Fibroblast of peridontal ligament (primary cell): ENCODE results near the gene HSD17B2.
"Not testable (repeated sequence)": the region's sequence is repeated elsewhere in the genome, so short reads cannot be mapped to it uniquely, and the experiment has no call there.

Experiments
- DNase-seq: peaks from one replicate; pipeline ENCODE4 v3.0.0-alpha.2; 2010; ENCODE audit errors: extremely low read depth

HSD17B2 gene

DNA sequence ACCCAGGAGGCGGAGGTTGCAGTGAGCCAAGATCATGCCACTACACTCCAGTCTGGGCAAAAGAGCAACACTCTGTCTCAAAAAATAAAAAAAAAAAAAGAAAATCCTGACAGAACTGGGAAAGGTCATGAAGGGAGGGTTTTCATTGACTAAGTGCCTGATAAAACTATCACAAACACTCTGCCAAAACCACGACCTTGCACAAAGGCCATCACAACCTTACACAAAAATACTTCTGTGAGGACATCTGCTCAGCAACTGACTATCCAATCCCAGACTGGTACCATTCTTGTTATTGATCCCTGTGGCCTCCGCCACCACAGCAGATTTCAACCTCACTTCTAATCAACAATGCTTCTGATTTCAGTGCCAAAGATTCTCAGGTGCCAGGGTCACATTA is 94.8 kb downstream of the HSD17B2 start:
- no peak for DNase-seq

DNA sequence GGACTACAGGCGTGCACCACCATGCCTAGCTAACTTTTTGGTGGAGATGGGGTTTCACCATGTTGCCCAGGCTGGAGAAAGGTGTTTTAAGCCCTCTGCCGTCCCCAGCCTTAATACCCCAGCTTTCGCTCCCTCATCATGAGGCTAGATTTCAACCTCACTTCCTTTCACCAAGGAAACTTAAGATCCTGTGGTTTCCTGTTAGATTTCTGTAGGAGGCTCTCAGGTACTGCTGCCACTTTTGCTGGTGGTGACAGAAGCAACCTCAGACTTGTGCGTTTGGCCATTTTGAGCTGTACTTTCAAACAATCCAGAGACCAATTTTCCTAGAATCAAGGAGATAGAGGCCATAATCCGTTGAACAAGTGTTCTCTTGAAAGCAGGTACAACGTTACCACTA is 98.7 kb downstream of the HSD17B2 start:
- no peak for DNase-seq

DNA sequence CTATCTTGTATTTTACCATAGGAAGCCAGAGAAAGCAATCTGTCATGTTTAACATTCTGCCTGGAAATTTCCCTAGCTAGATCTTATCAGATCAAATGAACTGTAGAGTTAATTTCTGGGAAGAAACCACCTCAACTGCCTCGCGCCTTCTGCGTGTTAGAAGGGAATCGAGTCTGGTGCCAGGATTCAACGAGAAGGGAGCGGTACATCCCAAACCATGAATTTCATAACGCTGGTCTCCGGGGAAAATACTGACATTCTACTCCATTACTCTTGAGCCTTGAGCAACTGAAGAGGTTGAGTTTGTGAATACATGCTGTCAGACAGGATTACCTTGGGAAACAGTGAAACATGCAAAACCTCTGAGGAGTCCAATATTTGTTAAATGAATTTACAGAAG is 99.8 kb downstream of the HSD17B2 start:
- DNase-seq: no peak

DNA sequence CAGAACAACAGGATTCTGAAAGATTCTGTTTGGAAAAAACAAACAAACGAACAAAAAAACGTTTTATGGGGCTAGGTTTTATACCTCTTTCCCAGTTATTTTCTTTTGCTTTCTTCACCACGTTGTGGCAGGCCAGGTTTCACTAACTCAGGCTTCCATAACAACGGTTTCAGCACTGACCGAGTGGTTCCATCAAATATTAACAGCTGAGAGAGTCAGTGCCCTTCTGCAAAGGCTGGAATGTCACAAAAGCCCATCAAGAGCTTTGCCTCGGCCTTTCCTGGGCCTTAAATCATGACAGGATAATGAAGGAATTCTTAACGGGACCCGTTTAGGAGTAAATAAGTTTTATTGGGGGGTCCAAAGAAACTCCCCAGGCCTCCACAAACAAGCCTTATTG is 100.8 kb downstream of the HSD17B2 start:
- DNase-seq: no peak

DNA sequence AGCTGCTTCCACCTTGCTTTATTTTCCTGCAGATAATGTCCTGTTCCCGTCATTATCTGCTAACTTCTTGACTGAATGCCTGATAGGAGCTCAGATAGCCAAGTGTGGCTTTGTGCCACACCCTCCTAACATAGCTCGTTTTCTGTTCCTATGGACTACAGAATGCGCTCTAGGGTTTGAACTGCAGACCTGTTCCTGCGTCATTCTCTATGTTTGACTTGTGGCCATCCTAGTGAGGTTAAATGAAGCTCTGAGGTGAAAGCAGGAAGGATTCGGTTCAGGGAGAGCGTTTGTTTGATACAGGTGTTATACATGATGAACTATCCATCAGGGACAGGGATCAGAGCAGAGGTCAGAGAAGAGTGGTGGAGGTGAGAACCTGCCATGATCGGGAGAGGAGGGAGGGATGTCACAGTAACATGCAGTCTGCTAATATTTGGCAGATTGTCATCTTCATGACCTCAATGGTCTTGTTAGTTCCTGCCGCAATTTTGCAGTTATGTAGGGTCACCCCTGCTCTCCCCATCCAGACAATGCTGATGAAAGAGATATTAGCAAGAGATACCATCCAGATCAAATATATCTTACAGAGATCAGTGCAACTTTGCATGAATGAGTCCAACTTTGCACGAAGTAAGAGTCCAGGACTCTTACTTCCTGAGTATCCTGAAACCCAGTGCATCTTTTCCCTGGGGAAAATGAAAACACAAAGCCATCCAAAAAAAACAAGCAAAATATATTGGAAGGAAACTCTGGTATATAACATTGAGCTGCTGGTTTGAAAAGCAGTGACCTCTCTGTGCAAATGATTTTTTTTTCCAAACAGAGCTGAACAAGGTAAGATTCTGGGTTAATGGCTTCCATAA is 102.1 kb downstream of the HSD17B2 start:
- peak; percentile 30 for DNase-seq

DNA sequence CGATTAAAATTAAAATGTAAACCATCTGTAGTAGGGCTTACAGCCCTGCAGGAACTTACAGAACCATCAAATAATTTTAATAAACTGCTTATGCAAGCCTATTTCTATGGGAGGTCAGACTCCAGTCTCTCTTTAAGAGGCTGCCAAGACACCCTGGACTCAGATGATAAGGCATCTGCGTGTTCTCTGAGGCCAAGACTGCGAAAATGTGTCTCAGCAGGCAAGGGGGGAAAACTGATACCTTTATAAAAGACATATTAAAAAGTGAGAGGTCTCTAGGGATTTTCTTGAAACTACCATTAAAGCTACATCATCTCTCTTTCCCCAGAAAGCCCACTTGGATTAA is 102.7 kb downstream of the HSD17B2 start:
- no peak for DNase-seq

DNA sequence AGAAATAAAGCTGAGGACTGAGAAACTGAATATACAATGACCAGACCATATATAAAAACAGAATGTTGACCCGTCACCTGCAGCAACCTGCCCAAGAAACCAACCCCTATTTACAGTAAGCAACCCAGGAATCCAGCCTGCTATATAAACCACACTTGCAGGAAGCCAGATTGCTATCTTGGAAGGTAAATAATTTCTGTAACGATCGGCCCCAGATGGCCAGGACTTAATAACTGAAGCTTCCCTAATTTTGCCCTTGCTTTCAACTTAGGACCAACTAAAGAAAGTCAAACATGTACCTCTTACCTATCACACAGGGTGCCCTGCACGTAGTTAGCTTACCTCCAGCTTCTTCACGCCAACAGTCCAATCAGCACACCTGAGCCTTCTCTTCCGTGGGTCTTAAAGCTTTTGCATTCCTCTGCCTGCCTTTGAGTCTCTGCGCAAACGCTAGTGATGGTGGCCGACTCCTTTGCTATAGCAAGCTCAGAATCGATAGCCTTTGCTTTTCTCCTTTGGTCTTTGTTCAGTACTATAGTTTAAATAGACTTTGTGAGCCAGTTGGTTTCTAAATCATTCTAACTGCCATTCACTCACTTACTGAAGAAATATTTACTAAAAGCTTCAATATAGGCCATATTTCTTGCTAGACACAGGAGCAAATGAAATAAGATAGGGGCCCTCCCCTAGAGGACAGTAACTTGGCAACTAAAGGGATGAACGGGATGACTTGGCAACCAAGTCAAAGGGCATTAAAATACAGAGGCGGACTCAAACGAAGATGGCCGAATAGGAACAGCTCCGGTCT is 103.6 kb downstream of the HSD17B2 start:
- DNase-seq: no peak

DNA sequence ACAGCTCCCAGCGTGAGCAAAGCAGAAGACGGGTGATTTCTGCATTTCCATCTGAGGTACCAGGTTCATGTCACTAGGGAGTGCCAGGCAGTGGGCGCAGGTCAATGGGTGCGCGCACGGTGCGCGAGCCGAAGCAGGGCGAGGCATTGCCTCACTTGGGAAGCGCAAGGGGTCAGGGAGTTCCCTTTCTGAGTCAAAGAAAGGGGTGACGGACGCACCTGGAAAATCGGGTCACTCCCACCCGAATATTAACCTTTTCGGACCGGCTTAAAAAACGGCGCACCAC is 104.2 kb downstream of the HSD17B2 start:
- not testable (repeated sequence) for DNase-seq

DNA sequence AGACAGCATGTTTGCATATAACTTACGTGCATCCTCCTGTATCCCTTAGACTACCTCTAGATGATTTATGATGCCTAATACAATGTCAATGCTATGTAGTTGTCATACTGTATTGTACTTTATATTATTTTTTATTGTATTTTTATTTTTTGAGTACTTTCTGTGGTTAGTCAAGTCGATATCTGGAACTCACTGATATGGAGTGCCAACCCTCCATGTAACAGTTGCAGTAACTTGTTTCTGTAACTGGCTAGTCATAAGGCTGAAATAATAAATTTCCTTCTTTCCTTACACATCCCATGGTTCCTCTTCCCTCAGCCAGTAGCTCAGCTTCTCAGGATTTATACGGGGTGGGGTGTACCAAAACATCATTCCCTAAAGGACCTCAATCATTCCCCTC is 111.5 kb downstream of the HSD17B2 start:
- DNase-seq: no peak

DNA sequence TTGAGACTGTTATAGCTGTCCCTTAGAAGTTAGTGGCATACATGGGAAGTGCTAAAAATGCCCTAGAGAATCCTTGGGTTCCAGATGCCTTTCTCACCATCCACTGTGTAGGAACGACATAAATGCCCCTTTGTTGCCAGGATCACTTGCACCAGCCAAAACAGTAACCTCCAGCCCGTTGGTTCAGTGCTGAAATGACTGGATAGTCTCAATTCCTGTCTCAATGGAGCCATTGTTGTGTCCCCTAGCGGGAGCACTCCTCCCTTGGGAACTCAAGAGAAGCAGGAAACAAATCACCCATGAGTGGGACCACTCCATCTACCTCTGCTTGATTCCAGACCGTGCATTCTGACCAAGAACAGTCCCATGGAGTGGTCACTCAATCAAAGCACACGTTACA is 111.9 kb downstream of the HSD17B2 start:
- no peak for DNase-seq

DNA sequence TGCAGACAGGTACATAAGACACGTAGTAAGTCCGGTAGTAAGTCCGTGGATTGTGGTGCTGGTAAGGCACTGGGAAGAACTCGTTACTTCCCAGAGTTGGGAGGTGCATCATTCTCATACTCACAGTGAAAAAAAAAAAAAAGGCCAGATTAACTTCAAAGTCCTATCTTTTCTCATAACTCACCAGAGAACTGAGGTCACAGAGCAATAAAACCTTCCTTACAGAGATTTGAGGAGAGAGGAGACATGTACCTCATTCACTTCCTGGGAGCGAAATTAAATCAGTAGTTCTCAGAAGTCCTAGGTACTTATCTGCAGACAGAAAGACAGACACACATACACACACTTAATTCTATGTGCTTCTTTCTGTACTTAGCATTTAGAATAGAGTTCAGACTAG is 112.5 kb downstream of the HSD17B2 start:
- no peak for DNase-seq
